ENCODE results near the gene HOXA13.

- TF ChIP-seq CTCF (IDR thresholded peaks at IDR 0.05) (no peak), EZH2 (IDR thresholded peaks at IDR 0.05; ENCODE audit: borderline replicate concordance, insufficient read depth, low read depth, low read length, poor library complexity, severe bottlenecking) (peak; percentile 27)
Measured at GRCh38 chr7:27193335-27194001, 6.4 kb downstream of the HOXA13 start.
